IMR-90 (cell line): ENCODE measurements around the gene CLCF1. TPM values are rescaled to one million over a fixed set of nuclear protein-coding genes. Genes with fewer than 3 reads are reported as not detected.
A peak's percentile ranks its signal among the peaks of the same experiment; 100 is the strongest.

Experiments used
- ATAC-seq: fragments of 200-7000 bp; cut with Tn5 transposase; 2 replicates; pipeline ENCODE4 v1.9.1; 2020; ENCODE audit warnings: low read depth, mild to moderate bottlenecking, moderate library complexity
- BruUV-seq: library from RNA; stranded (reverse); fragments of 400-500 nt; replicated peaks from 2 replicates; lab custom pipeline; 2021; lab: Mats Ljungman, UMichigan
- CTCF ChIA-PET: fragments of 300-600 bp; formaldehyde crosslinking; extraction: SDS; loops from one replicate; lab custom pipeline; 2021; ENCODE audit warnings: antibody characterized with exemption; lab: Yijun Ruan, JAX
- POLR2A ChIA-PET: fragments of 300-600 bp; sonication (Branson Sonifier 250); formaldehyde crosslinking; loops from one replicate; lab custom pipeline; 2022; ENCODE audit warnings: antibody characterized with exemption; ENCODE audit not compliant: unreplicated experiment; lab: Charles Lee
- DNase-seq: peaks from one replicate; pipeline ENCODE4 v3.0.0; 2013
- H2AFZ ChIP-seq: replicated peaks from 2 replicates; pipeline ENCODE3; 2013; ENCODE audit warnings: low read length, mild to moderate bottlenecking; ENCODE audit not compliant: poor library complexity
- H2AK5ac ChIP-seq: 2 replicates; pipeline ENCODE4 v1.6.1; 2013; ENCODE audit warnings: low read depth, low read length, inconsistent platforms
- H2AK9ac ChIP-seq: replicated peaks from 2 replicates; pipeline ENCODE3; 2013; ENCODE audit warnings: mild to moderate bottlenecking, low read depth, low read length, moderate library complexity; ENCODE audit not compliant: poor library complexity
- H2BK120ac ChIP-seq: 2 replicates; pipeline ENCODE4 v1.6.1; 2013; ENCODE audit warnings: low read depth, low read length, inconsistent platforms
- H2BK15ac ChIP-seq: 3 replicates; pipeline ENCODE4 v1.6.1; 2013; ENCODE audit warnings: low read depth, low read length, inconsistent platforms
- H2BK20ac ChIP-seq: 2 replicates; pipeline ENCODE4 v1.6.1; 2013; ENCODE audit warnings: low read depth, mild to moderate bottlenecking, inconsistent platforms, low read length, moderate library complexity
- H2BK5ac ChIP-seq: 2 replicates; pipeline ENCODE4 v1.6.1; 2013; ENCODE audit warnings: mild to moderate bottlenecking, low read depth, low read length, inconsistent platforms; ENCODE audit not compliant: poor library complexity, severe bottlenecking
- H3K14ac ChIP-seq: replicated peaks from 2 replicates; pipeline ENCODE4 v1.6.1; 2013; ENCODE audit warnings: low read depth, low read length, inconsistent platforms
- H3K18ac ChIP-seq: 2 replicates; pipeline ENCODE4 v1.6.1; 2013; ENCODE audit warnings: low read depth, low read length, control low read depth
- H3K23ac ChIP-seq: 2 replicates; pipeline ENCODE4 v1.6.1; 2013; ENCODE audit warnings: low read depth, low read length, inconsistent platforms
- H3K27ac ChIP-seq: 2 replicates; pipeline ENCODE4 v1.5.1; 2013; ENCODE audit warnings: mild to moderate bottlenecking, control low read depth, low read length; ENCODE audit not compliant: insufficient read depth
- H3K27me3 ChIP-seq: 2 replicates; pipeline ENCODE4 v1.6.1; 2013; ENCODE audit warnings: low read length; ENCODE audit not compliant: control insufficient read depth, insufficient read depth
- H3K36me3 ChIP-seq: 2 replicates; pipeline ENCODE4 v1.6.1; 2013; ENCODE audit warnings: low read length, mixed read lengths; ENCODE audit not compliant: control insufficient read depth, insufficient read depth
- H3K4ac ChIP-seq: 2 replicates; pipeline ENCODE4 v1.6.1; 2013; ENCODE audit warnings: low read depth, low read length, inconsistent platforms
- H3K4me1 ChIP-seq: 2 replicates; pipeline ENCODE4 v1.6.1; 2013; ENCODE audit warnings: low read length, mixed read lengths; ENCODE audit not compliant: control insufficient read depth, insufficient read depth
- H3K4me2 ChIP-seq: 2 replicates; pipeline ENCODE4 v1.6.1; 2013; ENCODE audit warnings: low read depth, mild to moderate bottlenecking, control low read depth, low read length, moderate library complexity
- H3K4me3 ChIP-seq: 2 replicates; pipeline ENCODE4 v1.5.1; 2013; ENCODE audit warnings: low read depth, mild to moderate bottlenecking, control low read depth, low read length, moderate library complexity; ENCODE audit not compliant: insufficient read depth
- H3K56ac ChIP-seq: 2 replicates; pipeline ENCODE4 v1.6.1; 2013; ENCODE audit warnings: low read length, inconsistent platforms; ENCODE audit not compliant: insufficient read depth; ENCODE audit errors: extremely low read depth
- H3K79me1 ChIP-seq, 2 experiments: 2 replicates each; pipeline ENCODE4 v1.6.1; 2013; ENCODE audit warnings: low read length in 2 of 2, inconsistent platforms in 1 of 2, low read depth in 1 of 2
- H3K9ac ChIP-seq: 2 replicates; pipeline ENCODE4 v1.6.1; 2013; ENCODE audit warnings: low read depth, low read length, control low read depth
- H3K9me1 ChIP-seq: 2 replicates; pipeline ENCODE4 v1.6.1; 2013; ENCODE audit warnings: low read length, inconsistent platforms; ENCODE audit not compliant: insufficient read depth
- H3K9me3 ChIP-seq: 2 replicates; pipeline ENCODE4 v1.6.1; 2013; ENCODE audit warnings: low read length; ENCODE audit not compliant: control insufficient read depth, insufficient read depth
- H4K20me1 ChIP-seq: 2 replicates; pipeline ENCODE4 v1.6.1; 2013; ENCODE audit warnings: low read length, inconsistent platforms; ENCODE audit not compliant: insufficient read depth
- H4K5ac ChIP-seq: 2 replicates; pipeline ENCODE4 v1.6.1; 2013; ENCODE audit warnings: mild to moderate bottlenecking, low read depth, low read length, control low read depth
- H4K8ac ChIP-seq, 2 experiments: 2 replicates each; pipeline ENCODE4 v1.6.1; 2013; ENCODE audit warnings: low read depth in 2 of 2, low read length in 2 of 2, control low read depth in 1 of 2, inconsistent platforms in 1 of 2
- H4K91ac ChIP-seq: 2 replicates; pipeline ENCODE4 v1.6.1; 2013; ENCODE audit warnings: low read depth, low read length, inconsistent platforms; ENCODE audit not compliant: insufficient read depth
- BHLHE40 ChIP-seq: fragments of 150-350 bp; IDR thresholded peaks from 2 replicates; pipeline ENCODE4 v1.6.1; 2016; ENCODE audit warnings: mild to moderate bottlenecking, low read depth, low read length
- CTCF ChIP-seq: conservative IDR thresholded peaks from 2 replicates; pipeline ENCODE4 v1.5.1; 2012; ENCODE audit warnings: mild to moderate bottlenecking, low read depth, low read length, improper control_type of control experiment
- NFE2L2 ChIP-seq: fragments of 150-350 bp; IDR thresholded peaks from 2 replicates; pipeline ENCODE4 v1.6.1; 2016; ENCODE audit warnings: low read depth, mild to moderate bottlenecking, low read length
- POLR2A ChIP-seq: IDR thresholded peaks from 2 replicates; pipeline ENCODE4 v1.6.1; 2012; ENCODE audit warnings: mild to moderate bottlenecking, low read depth, low read length
- RAD21 ChIP-seq: IDR thresholded peaks from 2 replicates; pipeline ENCODE4 v1.6.1; 2012; ENCODE audit warnings: low read length, improper control_type of control experiment
- RCOR1 ChIP-seq: IDR thresholded peaks from 2 replicates; pipeline ENCODE4 v1.6.1; 2012; ENCODE audit warnings: mild to moderate bottlenecking, low read length, improper control_type of control experiment; ENCODE audit not compliant: insufficient replicate concordance
- RFX5 ChIP-seq: IDR thresholded peaks from 2 replicates; pipeline ENCODE4 v1.8.0; 2012; ENCODE audit warnings: low read depth, mild to moderate bottlenecking, low read length, moderate library complexity
- SMC3 ChIP-seq: fragments of 150-350 bp; IDR thresholded peaks from 2 replicates; pipeline ENCODE4 v1.6.1; 2016; ENCODE audit warnings: low read depth, mild to moderate bottlenecking, antibody characterized with exemption, low read length, moderate library complexity
- USF2 ChIP-seq: fragments of 150-350 bp; IDR thresholded peaks from 2 replicates; pipeline ENCODE4 v1.6.1; 2017; ENCODE audit warnings: mild to moderate bottlenecking, antibody characterized with exemption, low read length, low read depth
- WGBS, 2 experiments: methylation state at CpG; one replicate each; pipeline versions ENCODE4 v1.1.5 to v1.1.7; 2013; ENCODE audit warnings: missing lambda C conversion rate in 2 of 2; ENCODE audit not compliant: insufficient read length in 1 of 2; ENCODE audit errors: extremely low coverage in 2 of 2; 5-methylcytosine and 5-hydroxymethylcytosine counted together
- dilution Hi-C: fragments of 300-500 bp; cut with HindIII; formaldehyde crosslinking; loops from one replicate; pipeline ENCODE4 v1.14.3; 2018; ENCODE audit warnings: low sequenced_read_pairs; ENCODE audit not compliant: unreplicated experiment
- in situ Hi-C: fragments of 300-500 bp; cut with MboI; formaldehyde crosslinking; loops from 3 replicates; pipeline ENCODE4 v1.14.3; 2019; ENCODE audit warnings: low sequenced_read_pairs, inconsistent platforms, mixed read lengths
- intact Hi-C: fragments of 100-400 bp; cut with micrococcal nuclease; formaldehyde crosslinking; loops from 2 replicates; pipeline ENCODE4 v1.10.0; 2022
- polyA plus RNA-seq, 3 experiments: library from polyadenylated mRNA; depleted of rRNA; stranded (reverse); fragments of >200 nt; gene quantifications; 2 replicates each; pipeline ENCODE4 v1.2.3, GENCODE V29; 2012; ENCODE audit warnings: low replicate concordance in 1 of 3
- total RNA-seq: library from RNA; depleted of rRNA; stranded (reverse); fragments of >200 nt; gene quantifications from 2 replicates; pipeline ENCODE4 v1.2.3, GENCODE V29; 2012

The CLCF1 gene
- total and polyA plus RNA-seq, 2 of the 4 experiments (the other 2 are of a cell fraction) = 5.6 to 27.8 TPM

- Histone ChIP-seq H3K18ac (no peak overlapping the region), H3K4ac (peak overlapping the region; percentile 99), H4K20me1 (peaks cover 6% of the 10 kb centered on the region), H2BK120ac (peak overlapping the region; percentile 95), H3K4me3 (no peak overlapping the region), H3K56ac (peak overlapping the region; percentile 91), H3K9me3 (no peaks in the 10 kb centered on the region), H4K5ac (peak overlapping the region; percentile 8; the same call in 1 of the 2 replicates), H3K23ac (peak overlapping the region; percentile 83; the same call in 1 of the 2 replicates), H3K79me1 (peaks cover 7 to 56% of the 10 kb centered on the region in 2 experiments; a peak in 3 of 4 replicates), H2BK20ac (peak overlapping the region; percentile 32; the same call in 1 of the 2 replicates), H3K36me3 (peaks cover 3% of the 10 kb centered on the region; the same call in 1 of the 2 replicates), H2AK5ac (peak overlapping the region; percentile 99), H3K27me3 (no peaks in the 10 kb centered on the region), H2AFZ (peak overlapping the region; percentile 13), H4K8ac (peak overlapping the region; percentile 77 to 98), H3K9me1 (peaks cover 23% of the 10 kb centered on the region), H3K27ac (peak overlapping the region; percentile 87), H2AK9ac (peak overlapping the region; percentile 99), H3K9ac (peak overlapping the region; percentile 21), H4K91ac (peak overlapping the region; percentile 98), H2BK5ac (peak overlapping the region; percentile 97), H2BK15ac (peak overlapping the region; percentile 88; the same call in 1 of the 3 replicates), H3K14ac (peak overlapping the region; percentile 90), H3K4me1 (peaks cover 42% of the 10 kb centered on the region), H3K4me2 (no peak overlapping the region)
- dilution Hi-C loops = no loop called here
- DNase-seq (no peak), ATAC-seq (no peak)
- intact Hi-C loops = loop anchor here (2.0 kb wide), 1 partner anchor 15 kb away; no protein-coding TSS in a partner anchor
- in situ Hi-C loops = no loop called here
- BruUV-seq = no TSS peak
- POLR2A ChIA-PET = no interaction called here
- 100% methylated on average over 2 of the region's 4 CpGs; no CpG with 5 or more reads in 1 of the 2 experiments for WGBS, 2 experiments
- no peak for TF ChIP-seq SMC3
- TF ChIP-seq CTCF = no peak
- TF ChIP-seq RFX5 = no peak
- TF ChIP-seq RAD21 = no peak
- no peak for TF ChIP-seq BHLHE40
- no peak; the same call in 1 of the 2 replicates for TF ChIP-seq POLR2A
- TF ChIP-seq USF2 = no peak
- no peak for TF ChIP-seq NFE2L2
- no peak for TF ChIP-seq RCOR1
- CTCF ChIA-PET = interaction anchor here (0.8 to 10.1 kb wide), 3 partner anchors 14 to 24 kb away, joined by 3 to 128 read pairs (median 9); no protein-coding TSS in a partner anchor
Observed at GRCh38 chr11:67355794-67356386, 17.5 kb downstream of the CLCF1 start.
